Neural progenitor cell (in vitro differentiated cells): ENCODE results near the gene CTDSP1. TPM values are rescaled to one million over a fixed set of nuclear protein-coding genes. Genes with fewer than 3 reads are reported as not detected.
A peak's percentile ranks its signal among the peaks of the same experiment; 100 is the strongest.

Experiments used
- DNase-seq: peaks from one replicate; pipeline ENCODE4 v3.0.0-alpha.2; 2016; ENCODE audit warnings: low spot score
- H2AFZ ChIP-seq: fragments of 200-600 bp; sonication (generic); replicated peaks from 2 replicates; pipeline ENCODE4 v1.6.1; 2016; ENCODE audit warnings: antibody characterized with exemption
- H3F3A ChIP-seq: fragments of 200-600 bp; sonication (generic); 2 replicates; pipeline ENCODE4 v1.6.1; 2016; ENCODE audit warnings: antibody characterized with exemption, low read depth
- H3K27ac ChIP-seq: fragments of 200-600 bp; sonication (generic); 2 replicates; pipeline ENCODE4 v1.5.1; 2016; ENCODE audit warnings: mild to moderate bottlenecking
- H3K27me3 ChIP-seq: fragments of 200-600 bp; sonication (generic); 2 replicates; pipeline ENCODE4 v1.6.1; 2016; ENCODE audit warnings: mild to moderate bottlenecking, moderate library complexity
- H3K36me3 ChIP-seq: fragments of 200-600 bp; sonication (generic); 2 replicates; pipeline ENCODE4 v1.5.1; 2016
- H3K4me1 ChIP-seq: fragments of 200-600 bp; sonication (generic); 2 replicates; pipeline ENCODE4 v1.6.1; 2016; ENCODE audit warnings: mixed run types
- H3K4me2 ChIP-seq: fragments of 200-600 bp; sonication (generic); 2 replicates; pipeline ENCODE4 v1.6.1; 2016
- H3K4me3 ChIP-seq: fragments of 200-600 bp; sonication (generic); 2 replicates; pipeline ENCODE4 v1.5.1; 2016
- H3K79me2 ChIP-seq: fragments of 200-600 bp; sonication (generic); 2 replicates; pipeline ENCODE4 v1.6.1; 2016; ENCODE audit warnings: low read depth
- H3K9ac ChIP-seq: fragments of 200-600 bp; sonication (generic); 2 replicates; pipeline ENCODE4 v1.6.1; 2016
- H3K9me3 ChIP-seq: fragments of 200-600 bp; sonication (generic); 2 replicates; pipeline ENCODE4 v1.5.1; 2016; ENCODE audit warnings: low read depth
- H4K20me1 ChIP-seq: fragments of 200-600 bp; sonication (generic); 2 replicates; pipeline ENCODE4 v1.6.1; 2016; ENCODE audit warnings: low read depth
- H3K27ac Mint-ChIP-seq: 3 replicates; pipeline ENCODE4 v1.8.0; 2021; ENCODE audit warnings: mixed read lengths
- H3K27me3 Mint-ChIP-seq: 2 replicates; pipeline ENCODE4 v1.8.0; 2022; ENCODE audit warnings: low read depth, mild to moderate bottlenecking, inconsistent platforms, moderate library complexity, mixed read lengths; ENCODE audit not compliant: insufficient read depth
- H3K36me3 Mint-ChIP-seq: 3 replicates; pipeline ENCODE4 v1.8.0; 2021; ENCODE audit warnings: mixed read lengths
- H3K4me1 Mint-ChIP-seq: 3 replicates; pipeline ENCODE4 v1.8.0; 2021; ENCODE audit warnings: mixed read lengths
- H3K4me3 Mint-ChIP-seq: 3 replicates; pipeline ENCODE4 v1.8.0; 2021; ENCODE audit warnings: mild to moderate bottlenecking, moderate library complexity, mixed read lengths
- H3K9me3 Mint-ChIP-seq: 3 replicates; pipeline ENCODE4 v1.8.0; 2020; ENCODE audit warnings: mixed read lengths
- CTCF ChIP-seq: fragments of 200-600 bp; sonication (generic); IDR thresholded peaks from 2 replicates; pipeline ENCODE4 v1.5.1; 2017; ENCODE audit warnings: antibody characterized with exemption, mild to moderate bottlenecking
- EZH2 ChIP-seq: fragments of 200-600 bp; sonication (generic); IDR thresholded peaks from 2 replicates; pipeline ENCODE4 v1.6.1; 2017; ENCODE audit warnings: antibody characterized with exemption, mild to moderate bottlenecking, moderate library complexity
- EZH2phosphoT487 ChIP-seq: fragments of 200-600 bp; sonication (generic); IDR thresholded peaks from 2 replicates; pipeline ENCODE4 v1.6.1; 2017; ENCODE audit warnings: antibody characterized with exemption
- total RNA-seq: library from RNA; depleted of rRNA; stranded (reverse); fragments of >200 nt; gene quantifications from 2 replicates; pipeline ENCODE4 v1.2.3, GENCODE V29; 2015; ENCODE audit warnings: low replicate concordance

The CTDSP1 gene
- total RNA-seq, 1 donor from 2014 or later: 31.3 TPM

- H3K9me3 ChIP-seq: no peaks in the 10 kb centered on the region
- no peaks in the 10 kb centered on the region for H3K27me3 ChIP-seq
- peaks cover 10% of the 10 kb centered on the region for H3K4me1 ChIP-seq
- no peaks in the 10 kb centered on the region for H3K36me3 ChIP-seq
- H3K9ac ChIP-seq: no peak overlapping the region
- H3K9me3 Mint-ChIP-seq: peaks cover 13% of the 10 kb centered on the region
- H3K4me3 Mint-ChIP-seq: peak overlapping the region; percentile 74
- peak overlapping the region; percentile 85 for H3K27ac Mint-ChIP-seq
- H4K20me1 ChIP-seq: no peaks in the 10 kb centered on the region
- H3K4me2 ChIP-seq: peak overlapping the region; percentile 73
- DNase-seq: no peak
- H3K4me1 Mint-ChIP-seq: peaks cover 35% of the 10 kb centered on the region
- H3K27me3 Mint-ChIP-seq: peaks cover 18% of the 10 kb centered on the region
- peaks cover 28% of the 10 kb centered on the region for H3F3A ChIP-seq
- H3K27ac ChIP-seq: peak overlapping the region; percentile 49
- H3K79me2 ChIP-seq: no peaks in the 10 kb centered on the region
- H3K36me3 Mint-ChIP-seq: no peaks in the 10 kb centered on the region
- TF ChIP-seq EZH2phosphoT487: no peak
- TF ChIP-seq EZH2: no peak
- TF ChIP-seq CTCF: no peak
- H3K4me3 ChIP-seq: peak overlapping the region; percentile 34
- peak overlapping the region; percentile 57 for H2AFZ ChIP-seq
Observed at GRCh38 chr2:218357236-218358177, 42.2 kb upstream of the CTDSP1 start.

- H3K4me1 ChIP-seq: peaks cover 10% of the 10 kb centered on the region
- no peak for DNase-seq
- TF ChIP-seq EZH2phosphoT487: no peak
- no peak for TF ChIP-seq EZH2
- TF ChIP-seq CTCF: no peak
- peak overlapping the region; percentile 34 for H3K4me3 Mint-ChIP-seq
- peaks cover 35% of the 10 kb centered on the region for H3K4me1 Mint-ChIP-seq
- H3K79me2 ChIP-seq: no peaks in the 10 kb centered on the region
- H3K36me3 Mint-ChIP-seq: no peaks in the 10 kb centered on the region
- no peaks in the 10 kb centered on the region for H3K9me3 ChIP-seq
- H2AFZ ChIP-seq: no peak overlapping the region
- H3K27ac Mint-ChIP-seq: no peak overlapping the region
- no peak overlapping the region for H3K4me2 ChIP-seq
- H3K36me3 ChIP-seq: no peaks in the 10 kb centered on the region
- H3F3A ChIP-seq: peaks cover 28% of the 10 kb centered on the region
- no peak overlapping the region for H3K27ac ChIP-seq
- H3K9ac ChIP-seq: no peak overlapping the region
- peaks cover 2% of the 10 kb centered on the region for H3K9me3 Mint-ChIP-seq
- H3K4me3 ChIP-seq: no peak overlapping the region
- no peaks in the 10 kb centered on the region for H3K27me3 ChIP-seq
- peaks cover 30% of the 10 kb centered on the region for H3K27me3 Mint-ChIP-seq
- no peaks in the 10 kb centered on the region for H4K20me1 ChIP-seq
Observed at GRCh38 chr2:218360453-218360852, 39.2 kb upstream of the CTDSP1 start.

GRCh38 chr2:218362606-218363005 lies 37.1 kb upstream of the CTDSP1 start:
- Histone ChIP-seq H3K36me3 (no peaks in the 10 kb centered on the region), H3K4me2 (no peak overlapping the region), H4K20me1 (no peaks in the 10 kb centered on the region), H3K27ac (no peak overlapping the region), H3K27me3 (no peaks in the 10 kb centered on the region), H3K4me3 (no peak overlapping the region), H3K9ac (no peak overlapping the region), H3K79me2 (no peaks in the 10 kb centered on the region), H3F3A (peaks cover 26% of the 10 kb centered on the region), H3K4me1 (peaks cover 6% of the 10 kb centered on the region), H2AFZ (no peak overlapping the region), H3K9me3 (no peaks in the 10 kb centered on the region)
- no peak for DNase-seq
- Mint-ChIP-seq H3K27ac (no peak overlapping the region), H3K36me3 (no peaks in the 10 kb centered on the region), H3K27me3 (peaks cover 32% of the 10 kb centered on the region), H3K4me3 (no peak overlapping the region), H3K9me3 (peaks cover 2% of the 10 kb centered on the region), H3K4me1 (peaks cover 22% of the 10 kb centered on the region)
- TF ChIP-seq EZH2 (no peak), CTCF (no peak), EZH2phosphoT487 (no peak)
